ENCODE data around the gene CARD19.

- no peak for TF ChIP-seq CTCF (IDR thresholded peaks at IDR 0.05)
- TF ChIP-seq POLR2A (IDR thresholded peaks at IDR 0.05) = no peak
These were observed 26.8 kb downstream of the CARD19 start for GRCh38 chr9:93122721-93123221.
